Esophagus muscularis mucosa (tissue), 4 donors: ENCODE data around the gene DNAH10. TPM values are rescaled to one million over a fixed set of nuclear protein-coding genes. Genes with fewer than 3 reads are reported as not detected.
A peak's percentile ranks its signal among the peaks of the same experiment; 100 is the strongest.

ENCODE experiments used
- DNase-seq: peaks from one replicate; pipeline ENCODE4 v3.0.0-alpha.2; 2017; ENCODE audit errors: extremely low spot score
- H3K27ac ChIP-seq, 4 donors: fragments of 200-600 bp; sonication (generic); replicated peaks in 1 of 4; 1 replicate in 3 of 4; 2 replicates in 1 of 4; pipeline ENCODE4 v1.5.1; 2016 to 2019; ENCODE audit warnings: mild to moderate bottlenecking in 1 of 4
- H3K27me3 ChIP-seq, 4 donors: fragments of 200-600 bp; sonication (generic); one replicate each; pipeline versions ENCODE4 v1.5.1 to v1.6.0; 2016 to 2019
- H3K36me3 ChIP-seq, 4 donors: fragments of 200-600 bp; sonication (generic); one replicate each; pipeline ENCODE4 v1.5.1; 2016 to 2019
- H3K4me1 ChIP-seq, 4 donors: fragments of 200-600 bp; sonication (generic); one replicate each; pipeline ENCODE4 v1.5.1; 2016 to 2019
- H3K4me3 ChIP-seq, 4 donors: fragments of 200-600 bp; sonication (generic); 1 replicate in 2 of 4; 2 replicates in 2 of 4; pipeline ENCODE4 v1.5.1; 2016 to 2019; ENCODE audit warnings: mild to moderate bottlenecking in 4 of 4, moderate library complexity in 1 of 4
- H3K9me3 ChIP-seq, 4 donors: fragments of 200-600 bp; sonication (generic); 1 replicate in 3 of 4; 2 replicates in 1 of 4; pipeline ENCODE4 v1.5.1; 2016 to 2019
- CTCF ChIP-seq, 3 experiments: fragments of 200-600 bp in 2 of 3; fragments of 450-650 bp in 1 of 3; sonication (generic) in 2 of 3; IDR thresholded peaks; one replicate each; pipeline ENCODE4 v1.5.1; 2017 to 2019; ENCODE audit warnings: antibody characterized with exemption in 3 of 3, mild to moderate bottlenecking in 2 of 3, moderate library complexity in 1 of 3
- EP300 ChIP-seq: sonication (generic); formaldehyde crosslinking; IDR thresholded peaks from one replicate; pipeline ENCODE4 v1.6.1; 2017; ENCODE audit warnings: antibody characterized with exemption
- POLR2A ChIP-seq: fragments of 450-650 bp; IDR thresholded peaks from one replicate; pipeline ENCODE4 v1.6.1; 2017; ENCODE audit warnings: antibody characterized with exemption, moderate library complexity, mild to moderate bottlenecking, low read depth
- POLR2AphosphoS5 ChIP-seq, 2 donors: sonication (generic); formaldehyde crosslinking; IDR thresholded peaks; one replicate each; pipeline ENCODE4 v1.6.1; 2017; ENCODE audit warnings: antibody characterized with exemption in 2 of 2
- WGBS: methylation state at CpG from one replicate; pipeline ENCODE4 v1.1.5; 2018; 5-methylcytosine and 5-hydroxymethylcytosine counted together
- intact Hi-C: fragments of 100-400 bp; cut with DNase I; formaldehyde crosslinking; loops from one replicate; pipeline ENCODE4 v1.15.1; 2023
- total RNA-seq, 4 donors: library from RNA; depleted of rRNA; stranded (reverse); fragments of >200 nt; gene quantifications; one replicate each; pipeline versions ENCODE4 v1.1.0 to v1.2.1, GENCODE V29; 2016

Gene DNAH10
- total RNA-seq, 4 donors from 2014 or later, result 0.06 to 1.3 TPM; not detected in 2

DNA sequence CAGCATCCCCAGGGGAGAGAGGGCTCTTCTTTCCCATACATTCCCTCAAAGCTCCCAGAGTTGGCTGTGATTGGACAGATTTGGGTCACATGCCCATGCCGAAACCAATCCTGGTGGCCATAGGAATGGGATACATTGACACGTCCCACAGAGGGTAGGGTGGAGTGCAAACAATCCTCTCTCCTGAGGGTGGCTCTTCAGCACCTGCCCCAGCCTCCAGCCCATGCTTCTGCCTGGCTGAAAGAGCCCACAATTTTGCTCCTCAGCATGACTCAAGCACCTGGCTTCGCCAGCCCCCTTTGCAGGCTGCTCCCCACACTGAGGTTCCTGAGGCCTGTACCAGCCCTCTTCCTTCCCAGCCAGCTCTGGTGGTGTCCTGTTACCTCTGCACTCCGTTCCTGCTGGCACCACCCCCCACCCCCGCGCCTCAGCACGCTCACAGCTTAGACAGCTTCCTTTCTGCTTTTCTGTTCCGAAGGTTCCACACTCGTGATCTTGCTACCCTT is 138.8 kb downstream of the DNAH10 start:
- Histone ChIP-seq H3K27me3 (peaks cover 0 to 52% (median 0%) of the 10 kb centered on the region in 4 donors), H3K36me3 (no peaks in the 10 kb centered on the region), H3K27ac (no peak overlapping the region), H3K9me3 (no peaks in the 10 kb centered on the region), H3K4me3 (no peak overlapping the region), H3K4me1 (no peaks in the 10 kb centered on the region)
- intact Hi-C loops, result loop anchor here (5.0 kb wide), 1 partner anchor 131 kb away; no protein-coding TSS in a partner anchor
- WGBS, result 31% methylated on average over 9 of the region's 9 CpGs
- TF ChIP-seq POLR2A (no peak), EP300 (no peak), POLR2AphosphoS5 (IDR thresholded peaks at IDR 0.05) (no peak), CTCF (IDR thresholded peaks at IDR 0.05) (no peak)
- DNase-seq, result no peak

GRCh38 chr12:123902821-123903220 is 140.7 kb downstream of the DNAH10 start:
- no peak for TF ChIP-seq POLR2AphosphoS5 (IDR thresholded peaks at IDR 0.05)
- no peak for TF ChIP-seq CTCF (IDR thresholded peaks at IDR 0.05)
- TF ChIP-seq POLR2A, result no peak
- TF ChIP-seq EP300, result no peak
- Histone ChIP-seq H3K9me3 (no peaks in the 10 kb centered on the region), H3K27me3 (peaks cover 0 to 52% (median 0%) of the 10 kb centered on the region in 4 donors), H3K4me3 (no peak overlapping the region), H3K4me1 (no peaks in the 10 kb centered on the region), H3K36me3 (no peaks in the 10 kb centered on the region), H3K27ac (no peak overlapping the region)
- DNase-seq, result no peak
- WGBS, result 88% methylated on average over 12 of the region's 13 CpGs
- intact Hi-C loops, result loop anchor here (5.0 kb wide), 1 partner anchor 129 kb away; no protein-coding TSS in a partner anchor

DNA sequence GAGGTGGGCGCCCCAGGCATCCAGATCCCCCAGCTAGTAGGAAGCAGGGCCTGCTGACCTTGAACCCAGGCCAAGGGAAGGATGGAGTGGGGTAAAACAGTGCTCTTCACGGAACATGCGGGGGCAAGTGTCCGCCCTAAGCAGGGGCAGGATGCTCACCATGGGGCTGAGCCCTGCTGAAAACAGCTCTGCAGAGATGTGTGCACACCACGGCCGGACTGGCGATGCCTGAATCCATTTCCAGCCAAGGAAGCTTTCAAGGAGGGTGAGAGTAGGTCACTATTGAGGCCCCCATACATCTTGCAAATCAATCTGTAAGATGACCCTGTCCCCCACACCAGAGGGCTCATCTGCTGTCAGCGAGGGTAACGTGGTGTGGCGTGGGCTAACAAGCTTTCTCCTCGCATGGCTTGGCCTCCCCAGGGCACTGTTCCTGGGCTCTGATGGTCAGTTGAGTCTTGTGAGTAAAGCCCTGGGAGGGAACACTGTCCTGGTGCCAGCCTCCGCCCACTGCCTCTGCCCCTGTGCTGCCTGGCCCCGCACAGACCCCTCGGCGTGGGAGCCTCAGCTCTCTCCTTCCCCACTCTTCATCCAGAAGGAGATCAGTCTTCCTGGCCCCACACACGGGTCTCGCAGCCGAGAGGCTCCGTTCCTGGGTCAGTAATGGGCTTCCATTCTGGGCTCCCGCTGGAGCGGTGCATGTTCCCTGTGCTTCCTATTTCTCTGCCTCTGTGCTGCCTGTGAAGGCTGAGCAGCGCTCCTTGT is 141.4 kb downstream of the DNAH10 start:
- DNase-seq, result no peak
- Histone ChIP-seq H3K9me3 (no peaks in the 10 kb centered on the region), H3K27me3 (peaks cover 0 to 50% (median 0%) of the 10 kb centered on the region in 4 donors), H3K4me1 (no peaks in the 10 kb centered on the region), H3K4me3 (no peak overlapping the region), H3K36me3 (no peaks in the 10 kb centered on the region), H3K27ac (no peak overlapping the region)
- WGBS, result 90% methylated on average over 14 of the region's 22 CpGs
- TF ChIP-seq POLR2AphosphoS5 (IDR thresholded peaks at IDR 0.05) (no peak), POLR2A (no peak), EP300 (no peak), CTCF (IDR thresholded peaks at IDR 0.05) (no peak)
- intact Hi-C loops, result loop anchor here (5.0 kb wide), 1 partner anchor 129 kb away; no protein-coding TSS in a partner anchor

- 38% methylated on average over 9 of the region's 9 CpGs for WGBS
- intact Hi-C loops, result loop anchor here (5.0 kb wide), 1 partner anchor 77 kb away; no protein-coding TSS in a partner anchor
Measured at GRCh38 chr12:123905319-123905925, 143.3 kb downstream of the DNAH10 start.

More at GRCh38 chr12:123905319-123905925, 143.3 kb downstream of the DNAH10 start:
- Histone ChIP-seq H3K36me3 (no peaks in the 10 kb centered on the region), H3K4me1 (no peaks in the 10 kb centered on the region), H3K27me3 (peaks cover 0 to 38% (median 0%) of the 10 kb centered on the region in 4 donors), H3K4me3 (no peak overlapping the region), H3K27ac (no peak overlapping the region), H3K9me3 (no peaks in the 10 kb centered on the region)
- DNase-seq, result no peak
- TF ChIP-seq EP300 (no peak), CTCF (IDR thresholded peaks at IDR 0.05) (peak; percentile 70 to 75 (median 72)), POLR2A (no peak), POLR2AphosphoS5 (IDR thresholded peaks at IDR 0.05) (peak in 1 of 2 donors; percentile 11)
